Measurements from ENCODE around the gene EZH1. TPM values are rescaled to one million over a fixed set of nuclear protein-coding genes. Genes with fewer than 3 reads are reported as not detected.

The EZH1 gene
- total RNA-seq, 1 experiment from 2014 or later, result 16.9 TPM

GRCh38 chr17:42672038-42672437, 72.8 kb downstream of the EZH1 start:
- H3K4me3 ChIP-seq (ENCODE audit: low read depth, low read length), result no peak overlapping the region
- intact Hi-C loops (cut with micrococcal nuclease; ENCODE audit: unreplicated experiment), result no loop called here
- no peaks in the 10 kb centered on the region for H3K9me3 ChIP-seq
- ChIA-PET CTCF (no interaction called here), POLR2A (no interaction called here)
- no peaks in the 10 kb centered on the region for H3K27me3 ChIP-seq (replicated peaks; ENCODE audit: control insufficient read depth, insufficient read depth, low read length)
- BruUV-seq (replicated peaks), result no TSS peak
- H3K27me3 Mint-ChIP-seq (ENCODE audit: insufficient read depth, unreplicated experiment), result no peaks in the 10 kb centered on the region
- peaks cover 2% of the 10 kb centered on the region for H3K36me3 ChIP-seq (ENCODE audit: control insufficient read depth, insufficient read depth, low read length)
- H3K4me1 Mint-ChIP-seq (ENCODE audit: low read depth, unreplicated experiment), result no peaks in the 10 kb centered on the region
- H3K36me3 Mint-ChIP-seq (ENCODE audit: insufficient read depth, unreplicated experiment), result peaks cover 56% of the 10 kb centered on the region
- peaks cover 11% of the 10 kb centered on the region for H3K4me1 ChIP-seq
- no peak for DNase-seq
- no peak overlapping the region for H3K4me3 Mint-ChIP-seq (ENCODE audit: unreplicated experiment)
- TF ChIP-seq CTCF (IDR thresholded peaks at IDR 0.05; ENCODE audit: insufficient read depth in 1 of 2, low read depth in 1 of 2, low read length in 1 of 2, severe bottlenecking in 1 of 2, unreplicated experiment in 1 of 2), result no peak
- no peaks in the 10 kb centered on the region for H3K9me3 Mint-ChIP-seq (ENCODE audit: unreplicated experiment)
- H3K27ac Mint-ChIP-seq (ENCODE audit: unreplicated experiment), result no peak overlapping the region

- Histone ChIP-seq H3K4me3 (ENCODE audit: low read depth, low read length) (no peak overlapping the region), H3K27me3 (replicated peaks; ENCODE audit: control insufficient read depth, insufficient read depth, low read length) (no peaks in the 10 kb centered on the region), H3K4me1 (peaks cover 11% of the 10 kb centered on the region), H3K9me3 (no peaks in the 10 kb centered on the region), H3K36me3 (ENCODE audit: control insufficient read depth, insufficient read depth, low read length) (peaks cover 2% of the 10 kb centered on the region)
- DNase-seq, result no peak
- H3K4me3 Mint-ChIP-seq (ENCODE audit: unreplicated experiment), result no peak overlapping the region
- POLR2A ChIA-PET, result no interaction called here
- no peak overlapping the region for H3K27ac Mint-ChIP-seq (ENCODE audit: unreplicated experiment)
- no peak for TF ChIP-seq CTCF (IDR thresholded peaks at IDR 0.05; ENCODE audit: insufficient read depth in 1 of 2, low read depth in 1 of 2, low read length in 1 of 2, severe bottlenecking in 1 of 2, unreplicated experiment in 1 of 2)
- H3K4me1 Mint-ChIP-seq (ENCODE audit: low read depth, unreplicated experiment), result no peaks in the 10 kb centered on the region
- no TSS peak for BruUV-seq (replicated peaks)
- peaks cover 61% of the 10 kb centered on the region for H3K36me3 Mint-ChIP-seq (ENCODE audit: insufficient read depth, unreplicated experiment)
- no peaks in the 10 kb centered on the region for H3K27me3 Mint-ChIP-seq (ENCODE audit: insufficient read depth, unreplicated experiment)
- CTCF ChIA-PET, result no interaction called here
- H3K9me3 Mint-ChIP-seq (ENCODE audit: unreplicated experiment), result no peaks in the 10 kb centered on the region
- intact Hi-C loops (cut with micrococcal nuclease; ENCODE audit: unreplicated experiment), result no loop called here
Measured at GRCh38 chr17:42670789-42671657, 73.8 kb downstream of the EZH1 start.

GRCh38 chr17:42669977-42670788, 74.7 kb downstream of the EZH1 start:
- no TSS peak for BruUV-seq (replicated peaks)
- no peak for TF ChIP-seq CTCF (IDR thresholded peaks at IDR 0.05; ENCODE audit: insufficient read depth in 1 of 2, low read depth in 1 of 2, low read length in 1 of 2, severe bottlenecking in 1 of 2, unreplicated experiment in 1 of 2)
- H3K27me3 ChIP-seq (replicated peaks; ENCODE audit: control insufficient read depth, insufficient read depth, low read length), result no peaks in the 10 kb centered on the region
- Mint-ChIP-seq H3K4me3 (ENCODE audit: unreplicated experiment) (no peak overlapping the region), H3K36me3 (ENCODE audit: insufficient read depth, unreplicated experiment) (peaks cover 68% of the 10 kb centered on the region), H3K9me3 (ENCODE audit: unreplicated experiment) (no peaks in the 10 kb centered on the region), H3K27me3 (ENCODE audit: insufficient read depth, unreplicated experiment) (no peaks in the 10 kb centered on the region), H3K4me1 (ENCODE audit: low read depth, unreplicated experiment) (no peaks in the 10 kb centered on the region), H3K27ac (ENCODE audit: unreplicated experiment) (no peak overlapping the region)
- ChIA-PET CTCF (no interaction called here), POLR2A (no interaction called here)
- no peak for DNase-seq
- peaks cover 6% of the 10 kb centered on the region for H3K4me1 ChIP-seq
- no peak overlapping the region for H3K4me3 ChIP-seq (ENCODE audit: low read depth, low read length)
- no peaks in the 10 kb centered on the region for H3K9me3 ChIP-seq
- intact Hi-C loops (cut with micrococcal nuclease; ENCODE audit: unreplicated experiment), result no loop called here
- H3K36me3 ChIP-seq (ENCODE audit: control insufficient read depth, insufficient read depth, low read length), result peaks cover 2% of the 10 kb centered on the region
